HK-2 (cell line): Measurements from ENCODE around the gene TAS1R1.
"Not testable (repeated sequence)": the region's sequence is repeated elsewhere in the genome, so short reads cannot be mapped to it uniquely, and the experiment has no call there.

Source experiments
- DNase-seq: peaks from one replicate; pipeline ENCODE4 v3.0.0-alpha.2; 2018; ENCODE audit not compliant: unreplicated experiment

The TAS1R1 gene

GRCh38 chr1:6521536-6521935, 33.6 kb upstream of the TAS1R1 start:
- no peak for DNase-seq

GRCh38 chr1:6523566-6523965, 31.5 kb upstream of the TAS1R1 start:
- DNase-seq = no peak

GRCh38 chr1:6526316-6526715, 28.8 kb upstream of the TAS1R1 start:
- DNase-seq = no peak

GRCh38 chr1:6528492-6528891, 26.6 kb upstream of the TAS1R1 start:
- no peak for DNase-seq

- no peak for DNase-seq
Measured at GRCh38 chr1:6530504-6531160, 24.5 kb upstream of the TAS1R1 start.

GRCh38 chr1:6531996-6532395, 23.1 kb upstream of the TAS1R1 start:
- no peak for DNase-seq

GRCh38 chr1:6534248-6534822, 20.8 kb upstream of the TAS1R1 start:
- no peak for DNase-seq

- DNase-seq = no peak
Measured at GRCh38 chr1:6535214-6535613, 19.9 kb upstream of the TAS1R1 start.

- DNase-seq = no peak
Measured at GRCh38 chr1:6536291-6536690, 18.8 kb upstream of the TAS1R1 start.

- DNase-seq = no peak
Measured at GRCh38 chr1:6538956-6539355, 16.2 kb upstream of the TAS1R1 start.

- no peak for DNase-seq
Measured at GRCh38 chr1:6544831-6545230, 10.3 kb upstream of the TAS1R1 start.

- no peak for DNase-seq
Measured at GRCh38 chr1:6545276-6546112, 9.6 kb upstream of the TAS1R1 start.

- DNase-seq = no peak
Measured at GRCh38 chr1:6546326-6546725, 8.8 kb upstream of the TAS1R1 start.

GRCh38 chr1:6547301-6547700, 7.8 kb upstream of the TAS1R1 start:
- no peak for DNase-seq

GRCh38 chr1:6554031-6554906, 838 bp upstream of the TAS1R1 start, which contains the start of gene NOL9:
TSS of gene NOL9 (minus strand) at chr1:6554513. CDS start at chr1:6554502, 11 bp downstream.
- peak; percentile 94 for DNase-seq

GRCh38 chr1:6557597-6557996, 2.5 kb downstream of the TAS1R1 start:
- DNase-seq = no peak

- DNase-seq = not testable (repeated sequence)
Measured at GRCh38 chr1:6559161-6559560, 4.1 kb downstream of the TAS1R1 start.

- DNase-seq = no peak
Measured at GRCh38 chr1:6560267-6560666, 5.2 kb downstream of the TAS1R1 start.

GRCh38 chr1:6569033-6569432, 13.9 kb downstream of the TAS1R1 start:
- no peak for DNase-seq

GRCh38 chr1:6570100-6570499, 15.0 kb downstream of the TAS1R1 start:
- no peak for DNase-seq

- DNase-seq = no peak
Measured at GRCh38 chr1:6570987-6571386, 15.9 kb downstream of the TAS1R1 start.
